PC-3 (cell line): Measurements from ENCODE around the gene CLEC19A.

ENCODE experiments used
- CTCF ChIP-seq: fragments of 300-600 bp; sonication (generic); conservative IDR thresholded peaks from 2 replicates; pipeline ENCODE4 v1.5.1; 2017; ENCODE audit warnings: antibody characterized with exemption, low read depth, mild to moderate bottlenecking, low read length
- EZH2 ChIP-seq: fragments of 300-600 bp; sonication (generic); IDR thresholded peaks from one replicate; pipeline ENCODE4 v1.6.1; 2017; ENCODE audit warnings: antibody characterized with exemption, mild to moderate bottlenecking, low read length; ENCODE audit not compliant: unreplicated experiment
- EZH2phosphoT487 ChIP-seq: fragments of 300-600 bp; sonication (generic); IDR thresholded peaks from 2 replicates; pipeline ENCODE4 v1.6.1; 2018; ENCODE audit warnings: mild to moderate bottlenecking, antibody characterized with exemption, low read length, borderline replicate concordance

- TF ChIP-seq CTCF (no peak), EZH2 (no peak), EZH2phosphoT487 (no peak)
These were observed 48.8 kb upstream of the CLEC19A start for GRCh38 chr16:19236561-19237209.
